GM12892 (cell line): Measurements from ENCODE around the gene DNAJC13.

ENCODE experiments used
- POLR2A ChIP-seq: IDR thresholded peaks from 2 replicates; pipeline ENCODE4 v1.6.1; 2011; ENCODE audit warnings: low read depth, low read length, control low read depth
- POLR2AphosphoS5 ChIP-seq: IDR thresholded peaks from 2 replicates; pipeline ENCODE4 v1.6.1; 2011; ENCODE audit warnings: low read depth, low read length, control low read depth

DNA sequence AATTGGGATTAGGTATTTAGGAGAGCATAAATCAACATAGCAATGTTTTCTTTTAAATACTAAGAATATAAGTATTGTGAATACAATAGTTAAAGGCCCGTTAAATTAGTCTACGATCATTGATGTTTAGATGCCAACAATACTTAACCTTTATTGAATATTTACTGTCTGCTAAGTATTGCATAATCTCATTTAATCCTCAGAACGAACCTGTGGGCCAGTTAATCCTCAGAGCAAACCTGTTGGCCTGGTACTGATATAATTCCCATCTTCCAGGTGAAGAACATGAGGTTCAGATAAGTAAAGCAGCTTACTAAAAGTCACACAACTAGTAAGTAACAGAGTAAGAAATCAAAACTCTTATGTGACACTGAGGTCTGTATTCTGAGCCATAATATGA, 122.4 kb downstream of the DNAJC13 start:
- TF ChIP-seq POLR2AphosphoS5: no peak
- TF ChIP-seq POLR2A: no peak
